Activated gamma-delta T cell treated with anti-CD3 and anti-CD28 coated beads, Interleukin-2, amount 50 U/mL, for 16 hours (primary cell): ENCODE results near the gene CARD8.

Experiments used
- DNase-seq: peaks from one replicate; pipeline ENCODE4 v3.0.0-alpha.2; 2020; ENCODE audit warnings: low read depth

Gene CARD8

DNA sequence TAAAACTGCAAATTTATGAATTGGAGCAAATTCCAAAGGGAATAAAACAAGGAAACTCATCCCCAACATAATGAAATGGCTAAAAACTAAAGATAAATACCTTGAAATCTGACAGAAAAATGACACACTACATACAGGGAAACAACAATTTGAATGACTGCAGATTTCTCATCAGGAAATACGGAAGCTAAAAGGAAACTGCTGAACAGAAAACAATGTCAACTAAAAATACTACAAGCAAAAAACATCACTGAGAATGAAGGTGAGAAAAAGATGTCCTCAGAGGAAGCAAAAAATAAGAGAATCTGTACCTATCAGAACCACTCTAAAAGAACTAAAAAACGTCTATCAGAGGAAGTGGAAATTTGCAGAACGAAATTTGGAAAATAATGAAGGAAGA lies 45.7 kb downstream of the CARD8 start:
- DNase-seq, result no peak

DNA sequence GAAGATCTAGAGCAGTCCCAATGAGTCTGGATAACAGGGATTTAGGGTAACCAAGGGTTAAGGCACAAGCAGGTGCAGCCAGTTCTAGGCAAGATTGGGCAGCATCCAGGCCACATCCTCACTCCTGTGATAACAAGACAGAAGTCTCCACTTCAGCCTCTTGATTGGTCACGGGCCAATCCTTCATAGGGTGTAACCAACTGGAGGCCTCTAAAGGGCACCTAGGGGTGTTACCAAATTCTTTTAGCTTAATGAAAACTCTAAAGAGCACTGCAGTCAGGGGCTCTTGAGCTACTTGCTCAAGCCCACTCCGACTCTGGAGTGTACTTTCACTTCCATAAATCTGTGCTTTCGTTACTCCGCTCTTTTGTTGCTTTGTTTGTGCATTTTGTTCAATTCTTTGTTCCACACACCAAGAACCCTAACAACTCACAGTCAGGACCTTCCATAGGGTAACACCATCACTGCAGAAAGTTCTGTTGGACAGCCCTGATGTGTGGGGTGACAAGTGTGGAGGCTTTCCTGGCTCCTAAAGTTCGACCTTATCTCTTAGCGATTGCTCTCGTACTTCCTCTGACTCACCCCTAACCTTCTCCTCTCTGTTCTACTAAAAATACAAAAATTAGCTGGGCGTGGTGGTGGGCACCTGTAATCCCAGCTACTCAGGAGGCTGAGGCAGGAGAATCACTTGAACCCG lies 49.2 kb downstream of the CARD8 start:
- no peak for DNase-seq

GRCh38 chr19:48203794-48204628 lies 51.7 kb downstream of the CARD8 start:
- DNase-seq, result peak; percentile 83

DNA sequence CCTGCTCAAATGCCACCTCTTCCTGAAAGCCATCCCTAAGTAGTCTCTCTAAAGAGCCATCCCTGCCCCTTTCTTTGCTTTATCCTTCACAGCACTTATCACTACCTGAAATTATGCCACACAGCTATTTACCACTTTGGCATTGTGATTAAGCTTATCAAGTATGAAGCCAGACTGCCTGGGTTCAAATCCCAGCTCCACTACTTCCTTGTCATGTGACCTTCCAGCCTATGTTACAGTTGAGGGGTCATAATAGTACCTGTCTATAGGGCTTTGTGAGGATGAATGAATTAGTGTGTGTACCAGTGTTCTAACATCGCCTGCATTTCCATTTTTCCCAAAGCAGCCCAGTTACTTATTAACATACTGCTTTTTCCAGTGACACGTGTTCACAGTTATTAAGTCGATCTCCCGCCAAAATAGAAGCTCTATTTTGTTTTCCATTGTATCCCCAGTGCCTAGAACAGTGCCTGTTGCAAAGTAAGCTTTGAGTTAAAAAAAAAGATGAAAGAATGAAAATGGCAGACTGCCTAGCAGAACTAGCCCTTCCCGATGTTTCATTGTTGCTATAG lies 52.4 kb downstream of the CARD8 start:
- DNase-seq, result no peak

- DNase-seq, result no peak
These were observed 58.6 kb downstream of the CARD8 start for GRCh38 chr19:48196933-48197665.

- no peak for DNase-seq
These were observed 59.4 kb downstream of the CARD8 start for GRCh38 chr19:48196321-48196763.

DNA sequence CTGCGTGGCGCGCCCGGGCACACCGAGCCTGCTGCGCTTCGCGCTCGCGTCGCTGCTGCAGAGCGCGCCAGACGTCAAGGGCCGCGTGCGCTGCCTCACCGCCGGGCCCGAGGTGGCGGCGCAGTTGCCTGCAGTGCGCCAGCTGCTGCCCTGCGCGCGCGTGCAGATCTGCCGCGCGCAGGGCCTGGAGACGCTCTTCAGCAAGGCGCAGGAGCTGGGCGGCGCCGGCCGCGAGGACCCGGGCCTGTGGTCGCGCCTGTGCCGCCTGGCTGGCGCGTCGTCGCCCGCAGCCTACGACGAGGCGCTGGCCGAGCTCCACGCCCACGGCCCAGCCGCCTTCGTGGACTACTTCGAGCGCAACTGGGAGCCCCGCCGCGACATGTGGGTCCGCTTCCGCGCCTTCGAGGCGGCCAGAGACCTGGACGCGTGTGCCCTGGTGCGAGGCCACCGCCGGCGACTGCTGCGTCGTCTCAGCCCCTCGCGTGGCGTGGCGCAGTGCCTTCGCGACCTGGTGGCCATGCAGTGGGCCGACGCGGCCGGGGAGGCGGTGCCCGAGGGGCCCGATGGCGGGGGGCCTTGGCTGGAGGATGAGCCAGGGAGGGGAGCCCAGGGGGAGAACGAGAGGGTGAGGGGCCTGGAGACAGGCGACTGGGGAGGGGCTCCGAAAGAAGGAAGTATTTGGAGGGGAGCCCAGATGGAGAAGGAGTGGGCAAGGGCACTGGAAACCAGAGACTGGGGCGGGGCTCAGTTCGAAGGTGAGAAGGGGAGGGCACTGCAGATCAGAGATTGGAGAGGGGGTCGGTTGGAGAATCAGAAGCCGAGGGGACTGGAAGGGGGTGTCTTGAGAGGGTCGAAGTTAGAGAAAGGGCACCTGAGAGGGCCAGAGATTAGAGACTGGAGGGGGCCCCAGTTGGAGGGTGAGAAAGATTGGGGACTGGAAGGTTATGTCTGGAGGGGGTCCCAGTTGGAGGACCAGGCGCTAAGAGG lies 60.6 kb downstream of the CARD8 start:
- DNase-seq, result no peak

DNA sequence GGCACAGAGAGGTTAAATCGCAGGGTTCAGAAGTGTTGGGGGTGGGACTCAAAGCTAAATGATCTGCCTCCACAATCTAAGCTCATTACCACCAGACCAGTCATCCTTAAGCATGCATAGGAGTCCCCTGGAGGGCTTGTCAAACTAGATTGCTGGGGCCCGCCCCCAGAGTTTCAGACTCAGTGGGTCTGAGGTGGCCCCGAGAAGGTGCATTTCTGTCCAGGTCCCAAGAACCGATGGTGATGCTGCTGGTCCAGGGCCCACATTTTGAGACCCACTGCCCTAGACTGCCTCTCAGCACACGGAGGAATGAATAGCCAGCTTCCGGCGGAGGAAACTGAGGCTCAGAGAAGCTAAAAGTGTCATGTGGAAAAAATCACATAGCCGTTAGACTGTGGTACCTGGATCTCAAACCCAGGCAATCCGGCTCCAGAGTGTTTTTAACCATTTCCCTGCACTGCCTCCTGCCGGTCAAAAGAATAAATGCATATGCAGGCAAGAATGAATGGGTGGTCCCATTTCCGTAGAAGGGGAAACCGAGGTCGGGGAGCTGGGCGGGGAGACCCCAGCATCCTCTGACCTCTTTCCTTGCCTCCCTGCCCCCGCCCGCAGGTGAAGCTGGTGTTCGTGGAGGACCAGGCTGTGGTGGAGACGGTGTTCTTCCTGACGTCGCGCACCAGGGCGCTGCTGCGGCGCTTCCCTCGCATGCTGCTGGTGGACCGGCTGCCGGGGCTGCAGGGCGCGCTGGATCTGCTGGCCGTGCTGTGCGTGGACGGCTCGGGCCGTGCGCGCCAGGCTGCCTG lies 61.5 kb downstream of the CARD8 start:
- DNase-seq, result no peak

GRCh38 chr19:48192750-48193149 lies 63.0 kb downstream of the CARD8 start:
- no peak for DNase-seq

- DNase-seq, result no peak
These were observed 64.8 kb downstream of the CARD8 start for GRCh38 chr19:48190885-48191284.

GRCh38 chr19:48190288-48190884 lies 65.3 kb downstream of the CARD8 start:
- DNase-seq, result peak; percentile 51

DNA sequence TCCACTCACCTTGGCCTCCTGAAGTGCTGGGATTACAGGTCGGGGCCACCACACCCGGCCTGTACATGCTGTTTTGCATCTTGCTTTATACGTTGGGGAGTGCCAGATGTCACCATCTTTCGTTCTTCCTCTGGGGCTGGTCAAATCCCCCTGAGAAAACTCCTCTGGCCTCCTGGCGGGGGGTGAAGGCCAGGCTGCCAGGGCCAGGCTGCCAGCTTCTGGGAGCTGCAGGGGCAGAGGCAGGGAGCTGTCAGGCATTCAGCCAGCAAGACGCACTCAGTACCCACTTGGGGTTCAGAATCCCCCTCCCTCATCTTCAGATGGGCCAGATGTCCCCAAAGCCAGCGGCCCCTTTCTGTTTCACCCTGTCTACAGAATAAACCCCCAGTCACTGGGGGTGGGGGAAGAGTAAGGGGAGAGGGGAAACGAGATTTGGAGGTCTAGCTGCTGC lies 69.1 kb downstream of the CARD8 start:
- DNase-seq, result no peak

DNA sequence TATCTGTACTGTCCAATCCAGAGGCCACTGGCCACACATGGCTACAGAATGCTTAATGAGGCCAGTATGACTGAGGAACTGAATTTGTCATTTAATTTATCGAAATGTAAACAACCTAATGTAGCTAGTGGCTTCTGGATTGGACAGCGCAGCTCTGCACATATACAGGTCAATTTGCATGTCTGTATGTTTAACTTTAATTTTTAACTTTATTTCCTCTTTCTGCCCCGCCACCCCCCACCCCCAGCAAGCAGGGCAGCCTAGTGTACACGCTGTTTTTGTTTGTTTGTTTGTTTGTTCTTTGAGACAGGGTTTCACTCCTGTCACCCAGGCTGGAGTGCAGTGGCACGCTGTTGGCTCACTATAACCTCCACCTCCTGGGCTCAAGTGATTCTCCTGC lies 69.7 kb downstream of the CARD8 start:
- DNase-seq, result no peak

DNA sequence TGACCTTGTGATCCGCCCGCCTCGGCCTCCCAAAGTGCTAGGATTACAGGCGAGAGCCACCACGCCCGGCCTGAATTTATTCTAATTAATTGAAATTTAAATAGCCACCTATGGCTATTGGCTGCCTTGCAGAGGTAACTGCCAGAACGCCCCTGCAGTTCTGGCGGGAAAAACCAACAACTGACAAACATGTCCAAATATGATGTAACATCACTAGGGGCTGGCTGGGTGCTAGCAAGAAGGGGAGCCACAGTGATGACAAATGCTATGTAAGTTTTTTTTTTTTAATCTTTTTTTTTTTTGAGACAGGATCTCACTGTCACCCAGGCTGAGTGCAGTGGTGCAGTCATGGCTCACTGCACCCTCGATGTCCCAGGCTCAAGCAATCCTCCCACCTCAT lies 72.4 kb downstream of the CARD8 start:
- DNase-seq, result no peak

DNA sequence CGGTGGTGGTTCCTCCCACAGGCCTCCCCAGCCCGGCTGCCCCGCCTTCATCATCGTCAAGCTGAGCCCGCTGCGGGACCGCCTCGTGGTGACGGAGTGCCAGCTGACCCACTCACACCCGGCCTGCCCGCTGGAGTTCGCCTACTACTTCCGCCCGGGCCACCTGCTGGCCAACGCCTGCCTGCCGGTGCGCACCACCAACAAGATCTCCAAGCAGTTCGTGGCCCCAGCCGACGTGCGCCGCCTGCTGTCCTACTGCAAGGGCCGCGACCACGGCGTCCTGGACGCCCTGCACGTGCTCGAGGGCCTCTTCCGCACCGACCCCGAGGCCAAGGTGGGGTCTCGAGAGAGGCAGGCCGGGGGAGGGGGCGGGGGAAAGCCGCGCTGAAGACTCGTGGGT lies 73.3 kb downstream of the CARD8 start:
- no peak for DNase-seq

DNA sequence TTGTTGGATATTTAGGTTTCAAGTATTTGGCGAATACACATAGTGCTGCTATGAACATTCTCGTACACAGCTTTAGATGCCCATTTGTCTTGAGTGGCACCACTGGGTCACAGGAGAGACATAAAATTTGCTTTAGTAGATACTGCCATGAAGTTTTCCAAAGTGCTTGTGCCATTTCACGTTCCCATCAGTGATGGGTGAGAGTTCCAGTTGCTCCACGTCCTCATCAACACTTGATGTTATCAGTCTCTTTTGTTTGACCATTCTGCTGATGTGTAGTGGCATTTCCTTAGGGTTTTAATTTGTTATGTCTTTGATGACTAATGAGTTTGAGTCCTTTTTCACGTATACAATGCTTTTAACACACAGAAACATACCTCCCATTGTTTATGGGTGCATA lies 74.2 kb downstream of the CARD8 start:
- DNase-seq, result no peak

GRCh38 chr19:48176226-48176625 lies 79.5 kb downstream of the CARD8 start:
- no peak for DNase-seq

DNA sequence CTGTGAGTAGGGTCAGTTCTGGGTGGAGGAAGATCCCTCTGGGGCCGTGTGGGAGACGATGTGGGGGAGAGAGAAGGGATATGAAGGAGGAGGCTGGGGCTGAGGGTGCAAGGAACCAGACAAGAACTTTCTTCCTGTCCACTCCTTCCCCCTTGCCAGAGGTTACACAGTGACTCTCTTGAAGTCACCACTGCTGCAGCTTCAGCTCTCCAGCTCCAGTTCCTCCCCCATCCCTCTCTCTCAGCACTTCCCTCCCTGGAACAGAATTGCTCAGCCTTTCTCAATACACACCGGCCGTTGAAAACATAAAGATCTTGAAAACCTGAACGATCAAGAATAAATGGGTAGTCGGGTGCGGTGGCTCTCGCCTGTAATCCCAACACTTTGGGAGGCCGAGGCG lies 80.1 kb downstream of the CARD8 start:
- DNase-seq, result no peak

DNA sequence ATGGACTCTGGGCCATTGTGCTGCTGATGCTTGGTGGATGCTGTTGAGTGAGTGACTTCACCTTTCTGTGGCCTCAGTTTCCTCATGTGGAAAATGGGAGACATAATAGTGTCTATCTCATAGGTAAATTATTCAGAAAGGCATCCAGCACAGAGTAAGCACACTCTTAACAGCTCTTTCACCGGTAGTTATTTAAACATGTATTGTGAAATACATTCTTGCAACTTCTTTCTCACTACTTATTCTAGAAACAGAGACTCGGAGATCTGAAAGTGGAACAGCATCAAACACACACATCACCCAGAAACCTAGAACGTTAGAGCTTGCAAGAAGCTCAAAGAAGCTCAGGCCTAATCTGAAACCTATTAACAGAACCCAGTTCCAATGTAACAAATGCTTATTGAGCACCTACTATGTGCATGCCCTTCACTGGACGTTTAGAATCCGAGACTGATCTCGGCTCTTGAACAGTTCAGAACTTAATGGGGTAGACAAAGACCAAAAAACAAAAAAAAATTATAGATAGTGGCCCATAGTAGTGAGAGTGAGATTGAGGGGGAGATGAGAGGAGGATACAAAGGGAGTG lies 81.2 kb downstream of the CARD8 start:
- no peak for DNase-seq

DNA sequence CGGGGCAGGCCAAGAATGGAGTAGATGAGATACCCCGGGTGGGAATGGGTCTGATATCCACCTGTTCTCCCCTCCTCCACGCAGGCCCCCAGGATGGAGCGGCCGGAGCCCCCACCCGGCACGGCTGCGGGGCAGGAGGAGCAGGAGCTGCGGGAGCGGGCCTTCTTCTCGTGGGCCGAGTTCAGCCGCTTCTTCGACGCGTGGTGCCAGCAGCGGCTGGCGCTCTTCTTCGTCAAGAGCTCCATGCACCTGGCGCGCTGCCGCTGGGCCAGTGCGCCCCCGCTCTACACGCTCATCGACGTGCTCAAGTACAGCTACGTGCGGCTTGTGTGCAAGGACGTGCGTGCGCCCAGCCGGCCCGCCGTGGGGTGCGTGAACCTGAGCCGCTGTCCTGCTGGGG lies 84.0 kb downstream of the CARD8 start:
- no peak for DNase-seq
